Measurements from ENCODE around the gene FANCC. TPM values are rescaled to one million over a fixed set of nuclear protein-coding genes. Genes with fewer than 3 reads are reported as not detected.
A peak's percentile ranks its signal among the peaks of the same experiment; 100 is the strongest.

Gene FANCC
- total and polyA plus RNA-seq, 5 donors from 2014 or later: 2.8 to 7.5 (median 5.4) TPM

- Histone ChIP-seq H3K4me3 (ENCODE audit: low read depth, low read length) (no peak overlapping the region), H3K36me3 (ENCODE audit: control insufficient read depth, insufficient read depth, low read length) (no peaks in the 10 kb centered on the region), H3K4me1 (ENCODE audit: control insufficient read depth, insufficient read depth, low read length, poor library complexity, severe bottlenecking) (peaks cover under 1% of the 10 kb centered on the region), H3K9me3 (ENCODE audit: control insufficient read depth in 2 of 2, low read length in 2 of 2) (no peaks in the 10 kb centered on the region), H3K27me3 (ENCODE audit: control insufficient read depth, insufficient read depth, low read length) (no peaks in the 10 kb centered on the region), H3K27ac (ENCODE audit: insufficient read depth, low read length, poor library complexity, severe bottlenecking) (no peak overlapping the region)
- H3K4me3 Mint-ChIP-seq: no peak overlapping the region
- peaks cover 0 to 3% (median under 1%) of the 10 kb centered on the region in 4 donors for H3K4me1 Mint-ChIP-seq
- DNase-seq (no peak), ATAC-seq (ENCODE audit: low read depth in 2 of 2) (no peak)
- H3K9me3 Mint-ChIP-seq: no peaks in the 10 kb centered on the region
- H3K27me3 Mint-ChIP-seq: no peaks in the 10 kb centered on the region
- peaks cover 14% of the 10 kb centered on the region for H3K36me3 Mint-ChIP-seq
- no peak overlapping the region for H3K27ac Mint-ChIP-seq
These were observed 184.9 kb downstream of the FANCC start for GRCh38 chr9:95132366-95133324.

- peak in 2 of 3 donors; percentile 26 to 56 for DNase-seq
- no peak overlapping the region for H3K4me3 Mint-ChIP-seq
- H3K4me1 ChIP-seq (ENCODE audit: control insufficient read depth, insufficient read depth, low read length, poor library complexity, severe bottlenecking): peaks cover 4% of the 10 kb centered on the region
- H3K36me3 ChIP-seq (ENCODE audit: control insufficient read depth, insufficient read depth, low read length): no peaks in the 10 kb centered on the region
- no peaks in the 10 kb centered on the region for H3K27me3 ChIP-seq (ENCODE audit: control insufficient read depth, insufficient read depth, low read length)
- H3K9me3 Mint-ChIP-seq: no peaks in the 10 kb centered on the region
- no peak overlapping the region for H3K27ac ChIP-seq (ENCODE audit: insufficient read depth, low read length, poor library complexity, severe bottlenecking)
- H3K9me3 ChIP-seq (ENCODE audit: control insufficient read depth in 2 of 2, low read length in 2 of 2): no peaks in the 10 kb centered on the region
- peak overlapping the region in 1 of 3 donors; percentile 52 for H3K27ac Mint-ChIP-seq
- no peak for ATAC-seq (ENCODE audit: low read depth in 2 of 2)
- peaks cover 10% of the 10 kb centered on the region for H3K36me3 Mint-ChIP-seq
- H3K4me3 ChIP-seq (ENCODE audit: low read depth, low read length): no peak overlapping the region
- H3K4me1 Mint-ChIP-seq: peaks cover 0 to 3% (median 1%) of the 10 kb centered on the region in 4 donors
- no peaks in the 10 kb centered on the region for H3K27me3 Mint-ChIP-seq
These were observed 186.2 kb downstream of the FANCC start for GRCh38 chr9:95131023-95131943.

GRCh38 chr9:95130484-95130883 is 187.0 kb downstream of the FANCC start:
- Histone ChIP-seq H3K27ac (ENCODE audit: insufficient read depth, low read length, poor library complexity, severe bottlenecking) (no peak overlapping the region), H3K4me1 (ENCODE audit: control insufficient read depth, insufficient read depth, low read length, poor library complexity, severe bottlenecking) (peaks cover 4% of the 10 kb centered on the region), H3K4me3 (ENCODE audit: low read depth, low read length) (no peak overlapping the region), H3K9me3 (ENCODE audit: control insufficient read depth in 2 of 2, low read length in 2 of 2) (no peaks in the 10 kb centered on the region), H3K36me3 (ENCODE audit: control insufficient read depth, insufficient read depth, low read length) (no peaks in the 10 kb centered on the region), H3K27me3 (ENCODE audit: control insufficient read depth, insufficient read depth, low read length) (no peaks in the 10 kb centered on the region)
- H3K4me3 Mint-ChIP-seq: no peak overlapping the region
- ATAC-seq (ENCODE audit: low read depth in 2 of 2) (no peak), DNase-seq (no peak)
- no peak overlapping the region for H3K27ac Mint-ChIP-seq
- H3K36me3 Mint-ChIP-seq: peaks cover 10% of the 10 kb centered on the region
- no peaks in the 10 kb centered on the region for H3K27me3 Mint-ChIP-seq
- H3K4me1 Mint-ChIP-seq: peaks cover 0 to 3% (median 1%) of the 10 kb centered on the region in 4 donors
- H3K9me3 Mint-ChIP-seq: no peaks in the 10 kb centered on the region

- Mint-ChIP-seq H3K9me3 (no peaks in the 10 kb centered on the region), H3K4me3 (no peak overlapping the region), H3K36me3 (peaks cover 6% of the 10 kb centered on the region), H3K27ac (no peak overlapping the region), H3K4me1 (peaks cover 0 to 3% (median 1%) of the 10 kb centered on the region in 4 donors), H3K27me3 (no peaks in the 10 kb centered on the region)
- no peaks in the 10 kb centered on the region for H3K9me3 ChIP-seq (ENCODE audit: control insufficient read depth in 2 of 2, low read length in 2 of 2)
- H3K27ac ChIP-seq (ENCODE audit: insufficient read depth, low read length, poor library complexity, severe bottlenecking): no peak overlapping the region
- H3K27me3 ChIP-seq (ENCODE audit: control insufficient read depth, insufficient read depth, low read length): no peaks in the 10 kb centered on the region
- no peak overlapping the region for H3K4me3 ChIP-seq (ENCODE audit: low read depth, low read length)
- H3K4me1 ChIP-seq (ENCODE audit: control insufficient read depth, insufficient read depth, low read length, poor library complexity, severe bottlenecking): peaks cover 4% of the 10 kb centered on the region
- ATAC-seq (ENCODE audit: low read depth in 2 of 2): no peak
- H3K36me3 ChIP-seq (ENCODE audit: control insufficient read depth, insufficient read depth, low read length): no peaks in the 10 kb centered on the region
- no peak for DNase-seq
These were observed 187.8 kb downstream of the FANCC start for GRCh38 chr9:95129476-95130291.

DNA sequence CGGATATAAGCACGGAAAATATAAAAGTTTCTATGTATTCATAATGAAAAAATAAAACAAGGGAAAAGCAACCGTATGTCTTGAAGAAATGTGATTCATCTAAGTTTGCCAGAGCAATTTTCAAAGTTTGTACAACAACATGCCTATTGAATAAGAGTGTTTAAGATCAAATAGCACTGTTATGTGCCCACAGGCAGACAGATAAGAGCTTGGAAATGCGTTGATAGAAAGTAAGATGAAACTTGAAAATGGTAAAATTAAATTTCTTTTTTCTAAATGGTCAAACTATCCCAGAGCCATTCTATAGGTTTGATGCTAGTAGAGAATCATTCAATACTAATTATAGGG is 189.4 kb downstream of the FANCC start:
- Histone ChIP-seq H3K36me3 (ENCODE audit: control insufficient read depth, insufficient read depth, low read length) (no peaks in the 10 kb centered on the region), H3K9me3 (ENCODE audit: control insufficient read depth in 2 of 2, low read length in 2 of 2) (no peaks in the 10 kb centered on the region), H3K27ac (ENCODE audit: insufficient read depth, low read length, poor library complexity, severe bottlenecking) (no peak overlapping the region), H3K4me1 (ENCODE audit: control insufficient read depth, insufficient read depth, low read length, poor library complexity, severe bottlenecking) (peaks cover 4% of the 10 kb centered on the region), H3K27me3 (ENCODE audit: control insufficient read depth, insufficient read depth, low read length) (no peaks in the 10 kb centered on the region), H3K4me3 (ENCODE audit: low read depth, low read length) (no peak overlapping the region)
- ATAC-seq (ENCODE audit: low read depth in 2 of 2) (no peak), DNase-seq (no peak)
- no peaks in the 10 kb centered on the region for H3K27me3 Mint-ChIP-seq
- no peaks in the 10 kb centered on the region for H3K36me3 Mint-ChIP-seq
- H3K4me1 Mint-ChIP-seq: peaks cover 0 to 3% (median 1%) of the 10 kb centered on the region in 4 donors
- no peaks in the 10 kb centered on the region for H3K9me3 Mint-ChIP-seq
- no peak overlapping the region for H3K4me3 Mint-ChIP-seq
- H3K27ac Mint-ChIP-seq: no peak overlapping the region

GRCh38 chr9:95127249-95128176 is 190.0 kb downstream of the FANCC start:
- Mint-ChIP-seq H3K4me3 (peak overlapping the region in 1 of 4 donors; percentile 31), H3K27ac (peak overlapping the region in 1 of 3 donors; percentile 31), H3K27me3 (no peaks in the 10 kb centered on the region), H3K4me1 (peaks cover 0 to 3% (median 1%) of the 10 kb centered on the region in 4 donors), H3K36me3 (no peaks in the 10 kb centered on the region), H3K9me3 (no peaks in the 10 kb centered on the region)
- H3K4me1 ChIP-seq (ENCODE audit: control insufficient read depth, insufficient read depth, low read length, poor library complexity, severe bottlenecking): peaks cover 4% of the 10 kb centered on the region
- no peaks in the 10 kb centered on the region for H3K27me3 ChIP-seq (ENCODE audit: control insufficient read depth, insufficient read depth, low read length)
- no peaks in the 10 kb centered on the region for H3K9me3 ChIP-seq (ENCODE audit: control insufficient read depth in 2 of 2, low read length in 2 of 2)
- H3K36me3 ChIP-seq (ENCODE audit: control insufficient read depth, insufficient read depth, low read length): no peaks in the 10 kb centered on the region
- H3K4me3 ChIP-seq (ENCODE audit: low read depth, low read length): no peak overlapping the region
- peak; percentile 37 to 72 (median 47) for DNase-seq
- H3K27ac ChIP-seq (ENCODE audit: insufficient read depth, low read length, poor library complexity, severe bottlenecking): no peak overlapping the region
- ATAC-seq (ENCODE audit: low read depth in 2 of 2): peak; percentile 69

Data from CD4-positive, CD25-positive, alpha-beta regulatory T cell (primary cell).